Right lobe of liver (tissue), 4 donors: ENCODE data around the gene MYO15A.

ENCODE experiments used
- CTCF ChIP-seq, 4 donors: fragments of 200-600 bp in 3 of 4; fragments of 450-650 bp in 1 of 4; IDR thresholded peaks; one replicate each; pipeline versions ENCODE4 v1.5.1 to v1.8.0; 2016 to 2022; ENCODE audit warnings: antibody characterized with exemption in 4 of 4, mild to moderate bottlenecking in 2 of 4
- POLR2A ChIP-seq: fragments of 450-650 bp; IDR thresholded peaks from one replicate; pipeline ENCODE4 v1.6.1; 2017; ENCODE audit warnings: antibody characterized with exemption, mild to moderate bottlenecking
- donor health status: DM: no; HTN: no; CAD: no.
- donor health status: DM: no; HTN: no; CAD: no.
- donor health status: DM: no; HTN: yes; CAD: no.

- TF ChIP-seq CTCF (IDR thresholded peaks at IDR 0.05) (no peak), POLR2A (no peak)
Measured at GRCh38 chr17:18120461-18121017, 12.0 kb downstream of the MYO15A start.
